Measurements from ENCODE around the gene TRIP11. TPM values are rescaled to one million over a fixed set of nuclear protein-coding genes. Genes with fewer than 3 reads are reported as not detected.

TRIP11 gene
- total RNA-seq, 5 donors from 2014 or later (not counting 1 experiment from before 2014, with no cell fraction given): 52.7 to 58.3 (median 54.8) TPM

DNA sequence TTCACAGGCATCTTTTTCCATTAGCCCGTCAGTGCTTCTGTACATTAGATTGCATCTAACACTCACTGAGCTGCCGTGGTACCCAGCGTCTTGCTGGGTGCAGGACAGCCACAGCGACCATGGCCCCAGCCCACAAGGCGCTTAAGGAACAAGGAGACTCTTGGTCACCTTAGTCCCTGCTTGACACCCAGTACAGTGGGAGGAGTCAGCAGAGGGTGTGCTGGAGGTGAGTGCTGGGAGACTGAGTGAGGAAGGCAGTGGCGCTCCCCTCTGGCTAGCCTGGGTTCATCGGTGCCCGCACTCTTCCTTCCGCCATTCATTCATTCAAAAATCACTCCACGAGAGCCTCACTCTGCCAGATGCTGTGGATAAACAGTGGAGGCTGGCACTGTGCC is 114.1 kb downstream of the TRIP11 start:
- H3K27ac ChIP-seq (ENCODE audit: low read length): no peak overlapping the region
- 94% methylated on average over 9 of the region's 10 CpGs for WGBS (ENCODE audit: insufficient coverage)

DNA sequence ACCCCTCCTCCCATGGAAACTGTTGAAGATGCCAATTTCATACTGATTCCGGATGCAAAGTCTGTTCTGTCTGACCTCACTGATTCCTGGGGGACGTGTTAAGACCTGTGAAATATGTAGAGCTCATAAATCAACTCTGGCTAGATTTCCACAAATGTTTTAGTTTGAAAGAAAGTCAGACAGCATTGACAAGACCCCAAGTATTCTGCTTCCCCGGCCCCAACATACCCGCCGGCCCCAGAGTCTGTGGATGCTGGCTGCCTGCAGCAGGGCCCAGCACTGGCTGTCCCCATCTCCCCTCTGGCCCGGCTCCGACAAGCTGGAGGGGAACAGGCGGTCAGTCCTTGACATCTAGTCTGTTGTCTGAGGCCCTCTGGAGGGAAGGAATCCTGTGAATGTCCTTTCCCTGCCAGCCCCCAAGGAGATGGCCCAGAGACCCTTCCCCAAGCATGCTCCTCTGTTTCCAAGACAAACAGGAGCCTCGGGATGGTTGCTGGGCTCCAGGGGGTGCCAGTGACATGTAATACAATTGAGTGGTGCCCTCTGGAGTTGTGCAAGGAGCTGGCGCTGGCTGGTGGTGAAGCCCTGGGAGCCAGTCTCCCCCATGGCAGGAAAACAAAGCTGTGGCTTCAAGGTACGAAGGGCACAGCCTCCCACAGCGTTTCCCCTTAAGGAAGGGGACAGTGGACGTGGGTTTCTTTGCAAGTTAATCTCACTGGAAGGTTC is 114.7 kb downstream of the TRIP11 start:
- Histone ChIP-seq H3K36me3 (ENCODE audit: control insufficient read depth in 2 of 2, extremely low read depth in 1 of 2, insufficient read depth in 1 of 2, low read length in 1 of 2) (no peaks in the 10 kb centered on the region), H3K9me3 (no peaks in the 10 kb centered on the region), H3K4me3 (ENCODE audit: control insufficient read depth in 1 of 2, extremely low read depth in 1 of 2, low read length in 1 of 2) (no peak overlapping the region), H3K27me3 (replicated peaks in 1 of 2; ENCODE audit: control insufficient read depth in 2 of 2, extremely low read depth in 1 of 2, insufficient read depth in 2 of 2, low read length in 1 of 2) (no peaks in the 10 kb centered on the region), H3K27ac (ENCODE audit: low read length) (no peak overlapping the region), H3K4me1 (ENCODE audit: control insufficient read depth in 1 of 2, extremely low read depth in 1 of 2, insufficient read depth in 2 of 2, low read length in 2 of 2) (no peaks in the 10 kb centered on the region)
- Mint-ChIP-seq H3K4me3 (no peak overlapping the region), H3K27me3 (no peaks in the 10 kb centered on the region), H3K36me3 (no peaks in the 10 kb centered on the region), H3K4me1 (no peaks in the 10 kb centered on the region), H3K27ac (no peak overlapping the region), H3K9me3 (no peaks in the 10 kb centered on the region)
- POLR2A ChIA-PET: interaction anchor here in 1 of 2 donors (0.6 to 0.8 kb wide), 2 partner anchors 131 to 453 kb away, joined by 3 to 4 read pairs; no protein-coding TSS in a partner anchor
- ATAC-seq (replicated peaks in 1 of 4) (no peak), DNase-seq (no peak)
- 88% methylated on average over 9 of the region's 13 CpGs for WGBS (ENCODE audit: insufficient coverage)
- CTCF ChIA-PET: no interaction called here

More for the DNA sequence above, 114.1 kb downstream of the TRIP11 start:
- no peaks in the 10 kb centered on the region for H3K4me1 Mint-ChIP-seq
- Histone ChIP-seq H3K27me3 (replicated peaks in 1 of 2; ENCODE audit: control insufficient read depth in 2 of 2, extremely low read depth in 1 of 2, insufficient read depth in 2 of 2, low read length in 1 of 2) (no peaks in the 10 kb centered on the region), H3K4me1 (ENCODE audit: control insufficient read depth in 1 of 2, extremely low read depth in 1 of 2, insufficient read depth in 2 of 2, low read length in 2 of 2) (no peaks in the 10 kb centered on the region), H3K9me3 (no peaks in the 10 kb centered on the region), H3K4me3 (ENCODE audit: control insufficient read depth in 1 of 2, extremely low read depth in 1 of 2, low read length in 1 of 2) (no peak overlapping the region), H3K36me3 (ENCODE audit: control insufficient read depth in 2 of 2, extremely low read depth in 1 of 2, insufficient read depth in 1 of 2, low read length in 1 of 2) (no peaks in the 10 kb centered on the region)
- no peaks in the 10 kb centered on the region for H3K27me3 Mint-ChIP-seq
- no peak overlapping the region for H3K27ac Mint-ChIP-seq
- ChIA-PET POLR2A (interaction anchor here in 1 of 2 donors (0.8 kb wide), 1 partner anchor 132 kb away, joined by 3 read pairs; no protein-coding TSS in a partner anchor), CTCF (no interaction called here)
- H3K36me3 Mint-ChIP-seq: no peaks in the 10 kb centered on the region
- no peaks in the 10 kb centered on the region for H3K9me3 Mint-ChIP-seq
- no peak overlapping the region for H3K4me3 Mint-ChIP-seq
- ATAC-seq (replicated peaks in 1 of 4) (no peak), DNase-seq (no peak)

DNA sequence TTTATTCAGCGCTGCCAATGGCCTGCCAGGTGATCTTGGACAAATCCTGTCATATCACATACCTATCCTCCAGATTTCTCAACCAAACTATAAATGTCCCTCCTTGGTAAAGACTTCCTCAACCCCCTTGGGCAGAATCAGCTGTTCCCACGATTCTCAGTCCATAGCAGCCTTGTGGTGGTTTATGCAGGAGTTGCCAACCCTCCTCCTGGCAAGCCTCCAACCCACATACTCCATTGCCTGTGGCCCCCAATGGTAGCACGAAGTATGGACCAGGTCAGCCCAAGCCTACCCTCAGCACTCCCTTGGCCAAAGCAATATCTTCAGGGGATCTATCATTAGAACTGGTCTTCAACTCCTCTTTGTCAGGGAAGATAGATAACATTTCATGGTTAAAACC is 119.3 kb downstream of the TRIP11 start:
- no peak overlapping the region for H3K4me3 Mint-ChIP-seq
- H3K27me3 Mint-ChIP-seq: no peaks in the 10 kb centered on the region
- H3K4me1 Mint-ChIP-seq: no peaks in the 10 kb centered on the region
- WGBS (ENCODE audit: insufficient coverage): 54% methylated on average over 3 of the region's 3 CpGs
- CTCF ChIA-PET: no interaction called here
- H3K9me3 Mint-ChIP-seq: peaks cover 0 to 3% (median 0%) of the 10 kb centered on the region in 3 donors
- Histone ChIP-seq H3K27me3 (replicated peaks in 1 of 2; ENCODE audit: control insufficient read depth in 2 of 2, extremely low read depth in 1 of 2, insufficient read depth in 2 of 2, low read length in 1 of 2) (no peaks in the 10 kb centered on the region), H3K27ac (ENCODE audit: low read length) (no peak overlapping the region), H3K9me3 (no peaks in the 10 kb centered on the region), H3K36me3 (ENCODE audit: control insufficient read depth in 2 of 2, extremely low read depth in 1 of 2, insufficient read depth in 1 of 2, low read length in 1 of 2) (no peaks in the 10 kb centered on the region), H3K4me1 (ENCODE audit: control insufficient read depth in 1 of 2, extremely low read depth in 1 of 2, insufficient read depth in 2 of 2, low read length in 2 of 2) (no peaks in the 10 kb centered on the region), H3K4me3 (ENCODE audit: control insufficient read depth in 1 of 2, extremely low read depth in 1 of 2, low read length in 1 of 2) (no peak overlapping the region)
- POLR2A ChIA-PET: interaction anchor here (0.6 to 1.0 kb wide), 3 partner anchors 31 to 129 kb away, joined by 3 to 6 read pairs (median 3); no protein-coding TSS in a partner anchor
- H3K36me3 Mint-ChIP-seq: no peaks in the 10 kb centered on the region
- ATAC-seq (replicated peaks in 1 of 4): no peak
- no peak overlapping the region for H3K27ac Mint-ChIP-seq
- DNase-seq: no peak

DNA sequence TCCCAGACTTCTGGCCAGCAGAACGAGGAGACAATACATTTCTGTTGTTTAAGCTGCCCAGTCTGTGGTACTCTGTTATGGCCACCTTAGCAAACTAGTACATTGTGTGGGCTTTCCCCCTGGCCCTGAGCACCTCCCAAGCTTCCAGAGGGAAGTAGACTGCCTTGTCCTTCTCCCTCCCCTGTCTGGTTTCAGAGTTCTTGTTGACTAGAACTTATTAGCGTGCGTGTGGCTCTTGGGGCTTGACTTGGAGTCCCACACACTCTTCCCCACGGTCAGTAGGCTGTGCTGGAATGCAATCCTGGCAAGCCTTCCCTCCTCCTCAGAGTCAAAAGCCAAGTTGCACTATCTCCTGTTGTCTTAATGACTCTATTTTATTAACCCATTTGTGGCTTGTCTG is 120.0 kb downstream of the TRIP11 start:
- Mint-ChIP-seq H3K4me1 (no peaks in the 10 kb centered on the region), H3K27ac (no peak overlapping the region), H3K36me3 (no peaks in the 10 kb centered on the region), H3K27me3 (no peaks in the 10 kb centered on the region), H3K4me3 (no peak overlapping the region), H3K9me3 (peaks cover 0 to 3% (median 0%) of the 10 kb centered on the region in 3 donors)
- ATAC-seq (replicated peaks in 1 of 4) (no peak), DNase-seq (no peak)
- Histone ChIP-seq H3K9me3 (no peaks in the 10 kb centered on the region), H3K27ac (ENCODE audit: low read length) (no peak overlapping the region), H3K27me3 (replicated peaks in 1 of 2; ENCODE audit: control insufficient read depth in 2 of 2, extremely low read depth in 1 of 2, insufficient read depth in 2 of 2, low read length in 1 of 2) (no peaks in the 10 kb centered on the region), H3K36me3 (ENCODE audit: control insufficient read depth in 2 of 2, extremely low read depth in 1 of 2, insufficient read depth in 1 of 2, low read length in 1 of 2) (no peaks in the 10 kb centered on the region), H3K4me1 (ENCODE audit: control insufficient read depth in 1 of 2, extremely low read depth in 1 of 2, insufficient read depth in 2 of 2, low read length in 2 of 2) (no peaks in the 10 kb centered on the region), H3K4me3 (ENCODE audit: control insufficient read depth in 1 of 2, extremely low read depth in 1 of 2, low read length in 1 of 2) (no peak overlapping the region)
- CTCF ChIA-PET: no interaction called here
- POLR2A ChIA-PET: interaction anchor here (0.6 to 1.0 kb wide), 2 partner anchors 31 to 128 kb away, joined by 3 to 6 read pairs; no protein-coding TSS in a partner anchor
- WGBS (ENCODE audit: insufficient coverage): 70% methylated on average over 2 of the region's 4 CpGs

DNA sequence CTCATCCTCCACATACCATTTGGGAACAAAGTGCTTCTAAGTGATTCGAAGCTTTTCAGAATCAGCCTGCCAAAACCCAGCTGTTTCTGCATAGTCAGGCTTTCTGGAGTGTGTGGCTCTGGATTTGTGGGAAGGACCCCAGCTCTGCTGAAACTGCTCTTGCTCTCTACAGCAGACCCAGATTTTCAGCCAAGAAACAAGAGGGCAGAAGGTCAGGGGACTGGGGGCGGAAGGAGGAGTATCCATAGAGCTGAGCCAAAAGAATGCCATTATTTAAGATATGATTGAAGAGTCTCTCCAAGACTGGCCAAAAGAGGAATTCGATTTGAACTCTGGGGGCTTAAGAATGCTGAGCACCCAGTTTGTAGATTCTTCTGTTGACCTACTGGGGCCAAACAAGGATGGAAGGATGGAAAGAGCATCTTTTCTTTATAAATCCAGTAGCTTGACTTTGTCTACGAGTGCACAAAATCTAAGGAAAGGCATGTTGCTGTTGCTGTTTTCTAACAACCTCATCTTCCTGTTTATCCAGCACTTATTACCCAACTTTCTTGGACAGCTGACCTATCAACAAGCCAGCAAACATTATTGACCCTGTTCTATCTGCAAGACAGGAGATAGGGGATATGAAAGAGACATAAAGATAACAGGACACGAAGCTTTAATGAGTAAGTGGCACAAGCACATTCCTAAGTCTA is 121.5 kb downstream of the TRIP11 start:
- CTCF ChIA-PET: interaction anchor here (0.5 to 0.7 kb wide), 3 partner anchors 22 to 147 kb away, joined by 4 to 7 read pairs (median 4); no protein-coding TSS in a partner anchor
- Mint-ChIP-seq H3K36me3 (no peaks in the 10 kb centered on the region), H3K4me3 (no peak overlapping the region), H3K4me1 (no peaks in the 10 kb centered on the region), H3K27me3 (no peaks in the 10 kb centered on the region), H3K9me3 (peaks cover 0 to 3% (median 0%) of the 10 kb centered on the region in 3 donors), H3K27ac (no peak overlapping the region)
- no peaks in the 10 kb centered on the region for H3K36me3 ChIP-seq (ENCODE audit: control insufficient read depth in 2 of 2, extremely low read depth in 1 of 2, insufficient read depth in 1 of 2, low read length in 1 of 2)
- H3K27ac ChIP-seq (ENCODE audit: low read length): no peak overlapping the region
- no peaks in the 10 kb centered on the region for H3K9me3 ChIP-seq
- WGBS (ENCODE audit: insufficient coverage): 88% methylated on average over 2 of the region's 5 CpGs
- no peaks in the 10 kb centered on the region for H3K4me1 ChIP-seq (ENCODE audit: control insufficient read depth in 1 of 2, extremely low read depth in 1 of 2, insufficient read depth in 2 of 2, low read length in 2 of 2)
- POLR2A ChIA-PET: no interaction called here
- ATAC-seq (replicated peaks in 1 of 4): no peak
- no peak overlapping the region for H3K4me3 ChIP-seq (ENCODE audit: control insufficient read depth in 1 of 2, extremely low read depth in 1 of 2, low read length in 1 of 2)
- H3K27me3 ChIP-seq (replicated peaks in 1 of 2; ENCODE audit: control insufficient read depth in 2 of 2, extremely low read depth in 1 of 2, insufficient read depth in 2 of 2, low read length in 1 of 2): no peaks in the 10 kb centered on the region
- DNase-seq: no peak
